Measurements from ENCODE around the gene LRRFIP2.

LRRFIP2 gene

DNA sequence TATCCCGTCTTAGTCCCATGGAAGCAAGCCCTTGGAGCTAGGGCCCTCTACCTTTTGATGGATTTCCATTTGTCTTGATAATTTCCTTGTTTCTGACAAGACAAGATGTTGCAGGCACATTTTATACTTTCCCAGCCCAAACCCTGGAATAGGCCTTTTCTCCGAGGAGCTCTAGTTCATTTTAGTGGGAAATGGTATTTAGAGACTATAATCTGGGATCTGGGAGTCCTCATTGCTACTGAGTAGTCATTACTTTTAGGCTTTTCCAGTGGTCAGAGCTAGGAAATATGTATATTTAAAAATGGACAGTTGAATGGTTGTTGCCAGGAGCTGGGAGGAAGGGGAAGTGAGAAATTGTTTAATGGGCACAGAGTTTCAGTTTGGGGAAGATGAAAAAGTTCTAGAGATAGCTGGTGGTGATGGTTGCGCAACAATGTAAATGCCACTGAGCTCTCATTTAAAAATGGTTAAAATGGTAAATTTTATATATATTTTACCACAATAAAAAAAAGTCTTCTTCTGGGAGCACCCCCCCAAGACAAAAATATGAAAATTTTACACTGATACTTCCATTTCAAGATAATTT lies 149.5 kb downstream of the LRRFIP2 start:
- no peak for DNase-seq (ENCODE audit: low read depth)

DNA sequence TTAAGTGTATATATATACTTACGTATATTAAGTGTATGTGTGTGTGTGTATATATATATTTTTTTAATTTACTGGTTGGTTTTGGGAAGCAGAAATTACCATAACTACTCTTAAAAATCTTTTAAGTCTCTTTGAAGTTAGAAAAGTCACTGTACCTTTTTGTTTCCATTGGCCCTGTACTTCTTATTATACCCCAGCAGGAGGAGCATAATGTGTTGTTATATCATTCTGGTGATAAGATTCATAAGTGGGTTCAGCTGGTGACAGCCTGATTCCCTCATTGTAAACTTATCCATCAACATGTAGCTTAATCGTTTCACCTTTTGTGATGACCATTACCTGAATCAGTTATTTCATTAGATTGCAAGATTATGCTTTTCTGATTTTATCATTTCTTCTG lies 150.3 kb downstream of the LRRFIP2 start:
- no peak for DNase-seq (ENCODE audit: low read depth)

DNA sequence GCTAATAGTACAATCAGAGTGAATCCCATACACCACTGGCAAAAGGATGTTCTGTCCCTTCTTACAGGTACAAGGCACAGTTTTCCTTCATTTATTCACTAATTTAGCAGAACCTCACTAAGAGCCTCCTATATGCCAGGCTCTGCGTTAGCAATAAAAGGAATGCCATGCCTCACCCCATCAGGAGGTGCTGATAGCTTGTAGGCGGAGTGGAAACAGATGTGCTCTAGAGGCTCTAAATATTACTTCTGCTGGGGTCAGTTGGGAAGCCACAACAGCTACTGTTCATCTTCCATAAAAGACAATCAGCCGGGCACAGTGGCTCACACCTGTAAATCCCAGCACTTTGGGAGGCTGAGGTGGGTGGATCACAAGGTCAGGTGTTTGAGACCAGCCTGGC lies 156.7 kb downstream of the LRRFIP2 start:
- DNase-seq (ENCODE audit: low read depth): no peak

DNA sequence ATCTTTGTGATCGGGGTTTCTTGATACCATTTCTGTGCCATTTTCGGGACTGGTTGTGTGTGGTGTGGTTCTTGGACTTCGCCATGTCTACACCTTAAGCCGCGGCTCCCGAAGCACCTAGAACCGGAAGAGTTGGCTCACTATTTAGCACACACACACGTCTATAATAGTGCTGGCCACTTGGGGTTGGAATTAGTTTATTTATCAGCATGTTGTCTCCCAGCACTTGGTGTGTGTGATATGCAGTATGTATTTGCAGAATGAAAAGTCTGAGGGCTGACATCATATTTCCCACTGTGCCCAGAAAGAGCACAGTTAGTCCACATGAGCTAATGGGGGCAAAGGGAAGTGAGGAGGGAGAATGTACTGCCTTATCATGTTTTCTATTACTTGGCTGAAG lies 157.5 kb downstream of the LRRFIP2 start:
- no peak for DNase-seq (ENCODE audit: low read depth)

DNA sequence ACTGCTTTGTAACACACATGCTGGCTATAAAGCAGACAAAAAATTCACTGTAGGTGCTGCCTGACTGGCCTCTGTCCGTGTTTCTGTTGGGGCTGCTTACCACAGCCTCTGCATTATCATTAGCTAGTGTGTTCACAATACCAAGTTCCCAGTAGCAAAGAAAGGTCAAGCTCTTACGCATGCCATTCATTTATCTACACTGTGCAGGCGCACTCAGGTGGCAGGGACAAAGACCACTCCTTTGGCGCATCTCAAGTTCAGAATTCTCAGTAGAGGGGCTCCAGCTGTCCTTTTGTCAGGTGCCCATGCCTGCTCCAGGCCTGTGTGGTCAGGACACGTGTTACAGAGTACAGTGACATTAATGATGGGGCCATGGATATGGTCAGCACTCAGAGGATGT lies 158.7 kb downstream of the LRRFIP2 start:
- DNase-seq (ENCODE audit: low read depth): no peak

DNA sequence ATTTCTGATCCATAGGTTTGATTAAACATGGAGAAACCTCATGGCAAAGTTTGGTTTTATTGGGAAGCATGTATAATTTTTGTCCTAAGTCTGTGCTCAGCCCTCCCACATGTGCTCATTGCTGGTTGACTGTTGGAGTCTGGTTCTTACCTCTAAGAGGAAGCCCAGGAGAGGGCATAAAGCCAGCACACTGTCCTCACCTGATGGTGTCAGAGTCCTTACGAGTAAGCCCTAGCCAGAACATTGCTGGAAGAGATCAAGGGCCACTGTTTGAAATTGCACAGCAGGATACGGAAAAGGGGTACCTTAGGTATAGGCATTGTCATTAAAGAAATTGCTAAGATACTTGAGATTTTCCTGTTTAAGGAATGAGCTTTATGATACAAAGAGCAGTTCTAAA lies 159.8 kb downstream of the LRRFIP2 start:
- no peak for DNase-seq (ENCODE audit: low read depth)
